Ramos (cell line): Measurements from ENCODE around the gene LRRC1.

ENCODE experiments used
- in situ Hi-C: fragments of 300-500 bp; cut with MboI; formaldehyde crosslinking; loops from one replicate; pipeline ENCODE4 v1.14.3; 2022; ENCODE audit warnings: low sequenced_read_pairs; ENCODE audit not compliant: unreplicated experiment

LRRC1 gene

DNA sequence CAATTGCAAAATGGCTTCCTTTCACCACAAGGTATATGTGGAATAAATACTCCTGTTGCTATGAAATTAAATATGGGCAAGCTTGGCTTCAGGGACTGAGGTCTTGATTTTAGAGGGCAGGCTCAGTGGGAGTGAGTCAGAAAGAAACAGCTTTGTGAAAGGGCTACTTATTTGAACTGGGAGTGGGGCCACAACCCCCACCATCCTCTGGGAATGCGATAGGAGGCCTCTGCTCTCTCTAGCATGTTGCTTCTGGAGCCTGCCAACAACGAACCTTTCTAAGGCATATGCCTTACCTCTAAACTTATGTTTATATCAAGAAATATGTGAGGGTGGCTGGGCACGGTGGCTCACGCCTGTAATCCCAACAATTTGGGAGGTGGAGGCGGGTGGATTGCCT, 149.7 kb downstream of the LRRC1 start:
- in situ Hi-C loops, result no loop called here

DNA sequence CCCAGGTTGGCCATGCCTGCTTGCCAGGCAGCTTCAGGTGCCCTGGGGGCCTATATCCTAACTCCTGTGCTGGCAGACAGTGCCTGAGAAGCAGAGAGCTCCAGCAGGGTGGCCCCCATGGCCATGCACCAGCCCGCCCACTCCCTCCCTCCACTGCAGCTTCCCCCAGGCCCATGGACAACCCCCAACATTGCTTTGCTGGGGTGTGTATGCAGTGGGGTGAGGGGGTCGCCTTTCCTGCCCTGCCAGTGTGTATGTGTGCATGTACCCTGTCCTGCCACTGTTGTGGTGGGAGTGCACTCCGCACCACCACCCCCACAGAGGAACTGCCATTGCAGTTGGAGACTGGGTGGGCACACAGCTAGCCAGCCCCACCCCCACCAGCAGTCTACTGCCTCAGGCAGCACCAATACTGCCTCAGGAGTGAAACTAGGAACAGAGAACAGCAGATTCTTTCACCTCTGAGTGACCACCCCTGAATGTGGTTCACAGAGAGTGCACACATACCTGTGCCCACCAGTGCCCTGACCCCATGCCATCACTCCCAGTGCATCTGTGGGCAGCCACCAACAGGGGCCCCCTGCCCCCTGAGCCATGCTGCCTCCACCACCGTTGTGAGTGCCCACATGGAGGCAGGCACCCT, 151.1 kb downstream of the LRRC1 start:
- in situ Hi-C loops, result no loop called here

DNA sequence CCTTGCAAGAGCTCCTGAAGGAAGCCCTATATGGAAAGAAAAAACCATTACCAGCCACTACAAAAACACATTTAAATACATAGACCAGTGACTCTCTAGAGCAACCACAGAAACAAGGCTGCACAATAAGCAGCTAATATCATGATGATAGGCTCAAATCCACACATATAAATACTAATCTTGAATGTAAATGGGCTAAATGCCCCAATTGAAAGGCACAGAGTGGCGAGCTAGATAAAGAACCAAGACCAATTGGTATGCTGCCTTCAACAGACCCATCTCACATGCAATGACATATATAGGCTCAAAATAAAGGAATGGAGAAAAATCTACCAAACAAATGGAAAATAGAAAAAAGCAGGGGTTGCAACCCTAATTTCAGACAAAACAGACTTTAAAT, 153.0 kb downstream of the LRRC1 start:
- in situ Hi-C loops, result no loop called here

DNA sequence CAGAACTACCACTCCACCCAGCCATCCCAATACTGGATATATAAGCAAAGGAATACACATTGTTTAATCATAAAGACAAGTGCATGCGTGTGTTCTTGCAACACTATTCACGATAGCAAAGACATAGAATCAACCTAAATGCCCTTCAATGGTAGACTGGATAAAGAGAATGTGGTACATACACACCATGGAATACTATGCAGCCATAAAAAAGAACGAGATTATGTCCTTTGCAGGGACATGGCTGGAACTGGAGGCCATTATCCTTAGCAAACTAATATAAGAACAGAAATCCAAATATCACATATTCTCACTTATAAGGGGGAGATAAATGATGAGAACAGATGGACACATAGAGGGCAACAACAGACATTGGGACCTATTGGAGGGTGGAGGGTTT, 156.6 kb downstream of the LRRC1 start:
- in situ Hi-C loops, result loop anchor here (10.0 kb wide), 1 partner anchor 227 kb away; no protein-coding TSS in a partner anchor

DNA sequence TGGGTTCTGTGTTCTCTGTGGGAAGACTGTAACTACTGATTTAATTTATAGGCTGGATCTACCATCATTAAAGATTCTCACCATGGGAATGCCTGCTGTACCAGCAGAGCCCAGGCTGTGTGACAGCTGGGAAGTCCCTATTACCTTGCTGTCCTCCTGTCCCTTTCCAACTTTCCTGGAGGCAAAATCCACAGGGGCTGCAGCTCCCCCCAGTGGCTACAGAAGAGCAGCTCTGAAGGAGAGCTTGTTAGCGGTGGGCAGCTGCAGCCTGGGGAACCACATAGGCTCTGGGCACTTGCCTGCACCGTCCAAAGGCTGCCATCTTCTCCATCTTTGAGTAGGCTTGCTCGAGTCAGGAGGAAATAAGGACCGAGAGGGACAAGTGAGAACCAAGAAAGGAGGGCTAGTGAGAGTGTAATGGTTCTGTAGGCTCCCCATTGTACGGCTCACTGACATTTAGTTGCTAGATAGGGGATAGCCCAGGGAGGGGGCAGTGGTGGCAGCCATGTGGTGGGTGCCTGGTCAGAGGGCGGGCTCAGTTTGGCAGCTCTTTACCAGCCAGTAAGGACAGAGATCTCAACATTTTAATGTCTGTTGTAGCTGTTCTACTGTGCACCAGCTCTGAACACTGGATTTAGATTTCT, 161.4 kb downstream of the LRRC1 start:
- in situ Hi-C loops, result loop anchor here (10.0 kb wide), 1 partner anchor 231 kb away; no protein-coding TSS in a partner anchor

DNA sequence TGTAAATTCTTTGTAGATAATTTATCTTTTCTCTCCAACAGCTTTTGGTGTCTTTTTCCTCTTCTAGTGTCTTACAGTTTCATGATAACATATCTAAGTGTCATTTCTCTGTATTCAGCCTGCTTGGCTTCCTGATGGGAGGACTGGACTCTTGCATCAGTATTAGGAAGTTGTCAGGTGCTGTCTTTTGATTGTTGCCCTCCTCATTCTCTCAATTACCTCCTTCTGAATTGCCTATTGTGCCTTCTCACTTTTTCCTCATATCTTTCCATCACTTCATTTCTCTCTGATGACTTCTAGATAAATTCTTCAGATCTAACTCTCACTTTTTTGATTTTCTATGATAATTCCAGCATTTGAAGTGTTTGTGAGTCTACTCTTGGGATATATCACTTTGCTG, 162.0 kb downstream of the LRRC1 start:
- in situ Hi-C loops, result loop anchor here (10.0 kb wide), 1 partner anchor 232 kb away; no protein-coding TSS in a partner anchor

DNA sequence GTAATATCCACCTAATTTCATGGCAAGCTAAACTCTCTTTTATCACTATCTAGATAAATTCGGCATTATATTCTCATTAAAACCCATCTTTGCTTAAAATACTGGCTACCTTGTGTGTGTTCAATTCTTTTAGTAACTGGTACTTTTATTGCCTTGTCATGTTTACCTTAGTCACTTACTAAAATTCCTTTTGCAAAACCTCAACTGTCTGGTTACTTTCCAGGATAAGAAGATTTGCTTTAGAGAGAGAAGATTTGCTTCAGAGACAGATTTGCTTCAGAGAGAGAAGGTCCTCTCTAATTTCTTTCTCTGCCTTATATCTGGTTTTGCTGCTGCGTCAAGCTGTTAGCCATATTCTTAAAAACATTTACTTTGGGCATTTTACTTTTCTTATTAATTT, 164.9 kb downstream of the LRRC1 start:
- in situ Hi-C loops, result loop anchor here (10.0 kb wide), 1 partner anchor 235 kb away; no protein-coding TSS in a partner anchor

DNA sequence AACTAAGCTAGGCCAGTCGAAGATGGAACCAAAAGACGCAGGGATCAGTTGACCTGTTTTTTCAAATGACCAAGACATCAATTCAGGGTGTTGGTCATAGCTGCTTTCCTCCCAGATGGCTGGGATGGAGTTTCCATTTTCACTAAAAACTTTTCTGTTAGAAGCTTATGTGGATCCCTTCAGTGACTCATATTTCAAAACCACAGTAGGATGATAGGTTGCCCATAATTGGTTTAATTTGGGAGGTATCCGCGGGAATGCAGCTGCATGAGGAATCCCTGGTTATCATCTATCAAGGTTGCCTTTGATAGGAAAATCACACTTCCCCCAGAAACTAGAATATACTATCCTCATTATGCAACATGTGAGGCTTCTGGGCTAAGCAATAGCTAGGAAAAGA, 165.5 kb downstream of the LRRC1 start:
- in situ Hi-C loops, result no loop called here

DNA sequence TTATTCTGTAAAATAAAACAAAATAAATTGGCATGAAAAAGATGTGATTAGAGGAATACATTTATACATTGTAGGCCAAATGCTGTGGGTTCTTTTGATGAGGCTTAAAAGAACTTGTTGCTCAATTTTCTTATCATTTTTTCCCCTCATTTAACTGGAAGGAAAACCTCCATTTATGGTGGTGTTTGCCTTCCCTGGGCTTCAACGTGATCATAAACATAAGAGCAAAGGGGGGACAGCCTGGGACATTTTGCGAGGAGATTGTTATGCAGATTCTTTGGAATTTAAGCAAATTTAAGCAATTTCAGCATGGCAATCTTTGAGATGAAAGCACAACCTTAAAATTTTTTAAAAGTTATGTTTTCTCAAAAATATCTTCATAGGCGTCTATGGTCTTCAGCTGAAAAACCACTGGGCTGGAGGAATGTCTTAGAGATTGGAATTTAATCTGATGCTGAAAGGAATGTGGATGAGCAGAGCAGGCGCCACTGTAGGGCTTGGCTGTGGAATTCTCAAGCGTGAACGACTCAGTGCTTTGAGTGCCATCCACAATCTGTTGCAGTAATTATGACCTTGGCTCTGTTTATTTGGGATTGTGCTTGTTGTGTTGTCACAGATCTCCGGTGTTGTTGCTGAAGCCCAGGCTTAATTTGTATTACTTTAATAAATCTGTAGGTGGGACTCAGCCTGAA, 167.0 kb downstream of the LRRC1 start:
- in situ Hi-C loops, result no loop called here

DNA sequence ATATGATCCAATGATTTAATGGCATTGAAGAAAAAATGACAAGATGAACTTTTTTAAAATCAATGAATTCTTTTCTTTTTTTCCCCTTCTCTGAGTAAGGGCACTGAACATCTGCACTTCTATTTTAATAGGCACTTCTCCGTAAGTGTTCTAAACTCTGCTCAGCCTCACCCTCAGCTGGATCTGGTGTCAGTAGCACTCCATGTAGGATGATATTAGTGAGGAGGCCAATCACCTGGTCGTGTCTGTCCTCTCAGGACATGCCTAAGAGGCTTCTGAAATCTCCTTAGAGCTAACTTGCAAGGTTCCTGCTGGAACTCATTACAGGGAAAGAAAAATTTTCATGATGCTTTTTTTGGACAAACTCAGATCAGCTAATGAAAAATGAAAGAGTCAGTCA, 167.8 kb downstream of the LRRC1 start:
- in situ Hi-C loops, result no loop called here

DNA sequence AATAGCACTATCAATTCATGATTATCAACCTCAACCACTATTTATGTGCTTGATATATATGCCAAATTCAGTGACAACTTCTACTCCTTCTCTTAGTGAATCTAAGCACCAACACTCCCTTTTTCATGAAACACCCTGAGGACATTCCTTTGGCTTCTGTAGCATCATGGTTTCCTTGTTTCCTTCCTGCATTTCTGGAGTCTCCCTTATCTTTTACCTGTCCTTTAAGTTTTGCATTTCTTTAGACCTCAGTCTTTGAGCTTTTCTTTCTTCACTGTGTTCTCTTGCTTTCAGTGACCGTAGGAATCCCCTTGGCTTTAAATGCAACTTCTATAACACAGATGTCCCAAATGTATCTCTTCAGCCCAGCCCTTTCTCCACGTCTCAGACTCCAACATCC, 172.6 kb downstream of the LRRC1 start:
- in situ Hi-C loops, result no loop called here
